GM13977 (cell line): ENCODE measurements around the gene SERTM1.

Source experiments
- DNase-seq: peaks from one replicate; pipeline ENCODE4 v3.0.0; 2012; ENCODE audit warnings: low spot score
- in situ Hi-C: fragments of 300-500 bp; cut with MboI; formaldehyde crosslinking; loops from one replicate; pipeline ENCODE4 v1.12.0; 2022; ENCODE audit warnings: low sequenced_read_pairs, low pct_unique_long_range_greater_than_20kb, mixed read lengths, inconsistent platforms; ENCODE audit not compliant: unreplicated experiment
- TF ChIP-seq, protein P1 (sequence below): IDR thresholded peaks from 2 replicates; pipeline ENCODE4 v1.5.1; 2012; ENCODE audit warnings: mild to moderate bottlenecking, control low read depth; ENCODE audit not compliant: insufficient read depth; ENCODE audit errors: extremely low read depth, missing control alignments

SERTM1 gene

DNA sequence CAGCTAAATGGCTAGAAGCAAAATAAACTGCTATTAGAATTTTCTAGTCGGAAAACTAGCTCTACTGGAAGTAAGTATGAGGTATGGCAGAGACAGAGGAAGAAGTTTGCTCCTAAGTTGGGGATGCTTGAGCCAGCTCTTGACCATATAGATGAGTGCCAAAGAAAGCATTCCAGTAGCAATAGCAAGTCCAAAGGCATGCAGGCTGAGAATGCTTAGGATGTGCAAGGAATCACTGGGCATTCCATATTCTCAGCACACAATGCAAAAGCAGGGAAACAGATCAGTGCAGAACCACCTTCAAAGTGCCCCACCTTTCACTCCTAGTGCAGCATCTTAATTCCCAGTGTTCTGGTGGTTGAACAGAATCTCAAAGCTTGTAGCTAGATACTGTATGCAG is 32.9 kb downstream of the SERTM1 start:
- no peak for DNase-seq
- in situ Hi-C loops, result no loop called here
- TF ChIP-seq, protein P1, sequence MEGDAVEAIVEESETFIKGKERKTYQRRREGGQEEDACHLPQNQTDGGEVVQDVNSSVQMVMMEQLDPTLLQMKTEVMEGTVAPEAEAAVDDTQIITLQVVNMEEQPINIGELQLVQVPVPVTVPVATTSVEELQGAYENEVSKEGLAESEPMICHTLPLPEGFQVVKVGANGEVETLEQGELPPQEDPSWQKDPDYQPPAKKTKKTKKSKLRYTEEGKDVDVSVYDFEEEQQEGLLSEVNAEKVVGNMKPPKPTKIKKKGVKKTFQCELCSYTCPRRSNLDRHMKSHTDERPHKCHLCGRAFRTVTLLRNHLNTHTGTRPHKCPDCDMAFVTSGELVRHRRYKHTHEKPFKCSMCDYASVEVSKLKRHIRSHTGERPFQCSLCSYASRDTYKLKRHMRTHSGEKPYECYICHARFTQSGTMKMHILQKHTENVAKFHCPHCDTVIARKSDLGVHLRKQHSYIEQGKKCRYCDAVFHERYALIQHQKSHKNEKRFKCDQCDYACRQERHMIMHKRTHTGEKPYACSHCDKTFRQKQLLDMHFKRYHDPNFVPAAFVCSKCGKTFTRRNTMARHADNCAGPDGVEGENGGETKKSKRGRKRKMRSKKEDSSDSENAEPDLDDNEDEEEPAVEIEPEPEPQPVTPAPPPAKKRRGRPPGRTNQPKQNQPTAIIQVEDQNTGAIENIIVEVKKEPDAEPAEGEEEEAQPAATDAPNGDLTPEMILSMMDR, result no peak

DNA sequence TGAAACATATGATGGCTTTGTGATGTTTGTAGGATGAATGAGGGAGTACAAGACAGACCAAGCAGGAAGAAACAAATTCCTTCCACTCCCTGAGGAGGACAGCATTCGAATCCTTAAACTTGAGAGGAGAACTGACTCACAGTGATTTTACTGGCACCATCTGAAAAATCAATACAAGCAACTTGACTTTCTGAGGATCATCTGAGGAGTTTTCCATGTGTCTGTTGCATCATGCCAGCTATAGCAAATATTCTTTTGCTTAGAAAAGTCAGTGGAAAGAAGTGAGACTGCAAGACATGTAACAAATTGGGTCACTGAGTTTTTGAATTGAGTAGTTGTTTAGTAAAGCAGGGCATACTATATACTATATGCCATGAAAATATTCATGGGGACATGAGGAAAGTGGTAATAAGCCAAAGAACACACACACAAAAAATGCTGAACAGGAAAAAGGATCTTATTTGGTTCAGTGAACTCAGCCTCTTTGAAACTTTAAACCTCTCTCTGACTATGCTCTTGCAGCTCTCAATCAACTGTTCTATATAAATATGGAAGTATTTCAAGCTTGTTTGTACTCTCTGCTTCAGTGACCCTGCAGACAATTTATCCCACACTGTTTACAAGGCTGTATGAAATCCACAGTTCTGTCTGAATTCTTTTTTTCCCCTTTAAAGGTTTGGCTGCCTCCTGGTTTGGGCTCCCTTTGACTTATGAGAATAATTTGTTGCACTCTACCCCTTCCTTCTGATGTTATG is 35.5 kb downstream of the SERTM1 start:
- TF ChIP-seq, protein P1, result no peak
- in situ Hi-C loops, result no loop called here
- DNase-seq, result no peak

DNA sequence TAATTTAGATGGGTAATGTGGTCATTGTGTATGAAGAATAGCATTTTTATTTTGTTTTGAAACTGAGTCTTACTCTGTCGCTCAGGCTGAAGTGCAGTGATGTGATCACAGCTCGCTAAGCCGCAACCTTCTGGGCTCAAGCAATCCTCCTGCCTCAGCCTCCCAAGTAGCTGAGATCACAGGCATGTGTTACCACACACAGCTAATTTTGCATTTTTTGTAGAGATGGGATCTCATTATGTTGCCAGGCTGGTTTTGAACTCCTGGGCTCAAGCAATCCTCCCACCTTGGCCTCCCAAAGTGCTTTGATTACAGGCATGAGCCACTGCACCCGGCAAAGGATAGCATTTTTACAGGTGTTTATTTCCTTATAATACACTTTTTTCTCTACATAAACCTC is 36.6 kb downstream of the SERTM1 start:
- in situ Hi-C loops, result no loop called here
- TF ChIP-seq, protein P1, result no peak
- DNase-seq, result no peak

DNA sequence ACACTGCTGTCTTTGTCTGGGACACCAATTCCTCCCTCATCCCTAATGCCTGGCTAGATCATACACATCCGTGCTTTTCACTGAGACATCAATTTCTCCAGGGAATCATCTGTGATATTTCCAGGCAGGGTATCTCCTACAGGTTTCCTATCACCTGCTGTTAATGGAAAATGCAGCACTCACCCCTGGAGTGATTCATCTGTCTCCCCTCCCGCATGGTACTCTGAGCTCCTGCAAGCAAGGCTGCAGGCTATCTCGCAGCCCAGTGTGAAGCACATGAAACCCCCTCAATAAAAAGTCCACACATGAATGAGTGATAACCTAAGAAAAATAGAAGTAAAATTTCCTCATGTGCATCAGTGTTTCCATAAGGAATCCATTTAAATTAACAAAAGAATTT is 38.5 kb downstream of the SERTM1 start:
- TF ChIP-seq, protein P1, result no peak
- in situ Hi-C loops, result no loop called here
- DNase-seq, result no peak

DNA sequence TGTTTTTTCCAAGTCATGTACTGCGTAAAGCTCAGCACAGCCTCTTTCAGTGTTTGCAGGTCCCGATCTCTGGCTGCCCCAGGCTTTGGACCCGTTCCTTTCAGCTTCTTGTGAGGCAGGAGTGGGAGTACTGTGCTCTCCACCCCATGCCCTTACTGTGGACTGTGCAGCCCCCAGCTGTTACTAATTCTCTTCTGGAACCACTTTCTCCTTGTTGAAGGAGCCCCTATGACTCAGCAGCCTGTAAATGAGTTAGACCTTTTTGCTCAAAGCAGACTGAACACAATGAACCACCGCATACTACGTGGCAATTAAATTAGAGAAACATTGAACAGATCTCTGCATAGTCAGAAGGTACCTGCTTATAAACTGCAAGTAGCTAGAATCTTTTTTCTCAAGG is 39.0 kb downstream of the SERTM1 start:
- TF ChIP-seq, protein P1, result no peak
- in situ Hi-C loops, result no loop called here
- no peak for DNase-seq

DNA sequence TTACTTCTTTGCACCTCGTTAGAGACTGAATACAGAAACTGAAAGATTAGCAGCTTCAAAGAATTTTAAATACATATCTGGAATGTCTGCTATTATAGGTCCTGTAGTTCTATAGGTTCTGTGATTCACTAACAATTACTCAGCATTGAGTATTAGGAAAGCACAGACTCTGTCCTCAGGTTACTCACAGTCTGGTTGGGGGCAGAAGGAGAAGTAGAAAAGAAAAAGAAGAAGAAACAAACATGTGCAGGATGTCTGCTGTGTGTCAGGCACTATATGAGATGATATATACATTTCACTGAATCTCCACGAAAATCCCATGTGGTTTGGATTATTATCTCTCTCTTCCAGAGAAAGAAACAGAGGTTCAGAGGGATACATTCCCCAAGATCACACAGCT is 40.1 kb downstream of the SERTM1 start:
- TF ChIP-seq, protein P1, result no peak
- no peak for DNase-seq
- in situ Hi-C loops, result no loop called here

DNA sequence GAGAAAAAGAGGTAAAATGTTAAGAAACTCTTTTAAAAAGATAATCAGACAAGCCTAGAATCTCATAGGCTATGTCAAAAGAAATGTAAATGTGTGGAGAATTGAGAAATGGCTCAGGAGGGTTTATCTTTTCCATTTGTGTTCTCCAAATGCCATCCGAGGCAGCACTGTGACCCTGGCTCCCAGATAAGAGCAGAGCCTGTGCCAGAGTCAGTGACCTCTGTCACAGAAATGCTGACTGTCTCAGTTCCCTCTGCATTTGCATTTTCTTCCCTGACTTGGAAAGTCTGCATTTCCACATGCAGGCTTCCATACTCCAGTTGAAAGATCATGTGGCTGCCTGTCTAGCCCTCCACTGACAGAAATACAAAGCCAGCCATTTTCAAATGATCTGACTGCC is 42.0 kb downstream of the SERTM1 start:
- DNase-seq, result no peak
- TF ChIP-seq, protein P1, result no peak
- in situ Hi-C loops, result no loop called here
